ENCODE data around the gene SAMD8.

DNA sequence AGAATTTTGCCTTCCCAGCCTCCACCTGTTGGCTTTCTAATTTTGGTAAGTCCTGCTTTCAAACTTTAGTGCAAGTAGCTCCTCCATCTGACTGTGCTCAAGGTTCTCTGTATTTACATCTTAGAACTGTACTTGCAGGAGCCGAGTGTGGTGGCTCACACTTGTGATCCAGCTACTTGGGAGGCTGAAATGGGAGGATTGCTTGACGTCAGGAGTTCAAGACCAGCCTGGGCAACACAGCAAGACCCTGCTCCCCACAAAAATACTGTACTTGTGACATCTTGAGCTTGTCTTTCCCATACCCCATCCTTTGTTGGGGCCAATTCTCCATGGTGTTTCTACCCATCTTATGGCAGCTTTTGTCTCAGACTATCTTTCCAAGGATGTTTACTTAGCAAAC lies 94.5 kb downstream of the SAMD8 start:
- TF ChIP-seq CTCF (IDR thresholded peaks at IDR 0.05; ENCODE audit: insufficient read depth, low read depth, low read length) (no peak), EZH2 (IDR thresholded peaks at IDR 0.05; ENCODE audit: insufficient read depth, low read length) (no peak)

Measured in astrocyte (in vitro differentiated cells and primary cell).